Muscle of leg (tissue), 11 donors: ENCODE results near the gene HOXD11. TPM values are rescaled to one million over a fixed set of nuclear protein-coding genes. Genes with fewer than 3 reads are reported as not detected.
A peak's percentile ranks its signal among the peaks of the same experiment; 100 is the strongest.

ENCODE experiments used
- DNase-seq: peaks from one replicate; pipeline ENCODE4 v3.0.0; 2013
- H3K27ac ChIP-seq: one replicate; pipeline ENCODE4 v1.5.1; 2013; ENCODE audit warnings: mild to moderate bottlenecking, low read length, control low read depth
- H3K27me3 ChIP-seq: one replicate; pipeline ENCODE4 v1.6.1; 2013; ENCODE audit warnings: low read length; ENCODE audit not compliant: control insufficient read depth, insufficient read depth
- H3K36me3 ChIP-seq: one replicate; pipeline ENCODE4 v1.6.1; 2013; ENCODE audit warnings: low read length; ENCODE audit not compliant: control insufficient read depth, insufficient read depth
- H3K4me1 ChIP-seq: one replicate; pipeline ENCODE4 v1.6.1; 2013; ENCODE audit warnings: low read length; ENCODE audit not compliant: control insufficient read depth, insufficient read depth
- H3K4me3 ChIP-seq: one replicate; pipeline ENCODE4 v1.5.1; 2013; ENCODE audit warnings: low read length, control low read depth
- H3K9me3 ChIP-seq: replicated peaks from 2 replicates; pipeline ENCODE4 v1.6.1; 2013; ENCODE audit warnings: low read depth, low read length; ENCODE audit not compliant: control insufficient read depth
- WGBS: methylation state at CpG from one replicate; pipeline ENCODE4 v1.1.5; 2013; ENCODE audit warnings: missing lambda C conversion rate; ENCODE audit not compliant: insufficient coverage; 5-methylcytosine and 5-hydroxymethylcytosine counted together
- polyA plus RNA-seq, 8 donors: library from polyadenylated mRNA; unstranded; fragments of 120-200 nt; gene quantifications; one replicate each; pipeline versions ENCODE4 v1.2.1 to v1.2.3, GENCODE V29; 2013; ENCODE audit warnings: inconsistent platforms in 1 of 8, low replicate concordance in 1 of 8; ENCODE audit not compliant: insufficient read length in 8 of 8, insufficient read depth in 1 of 8
- total RNA-seq: library from RNA; stranded (reverse); fragments of 120-200 nt; gene quantifications from one replicate; pipeline ENCODE4 v1.2.4, GENCODE V29; 2013

HOXD11 gene
- total and polyA plus RNA-seq, 9 donors = 0.04 to 2.2 (median 2.1) TPM; not detected in 6

- no peak overlapping the region for H3K27ac ChIP-seq
- 2% methylated on average over 6 of the region's 17 CpGs for WGBS
- H3K27me3 ChIP-seq = peaks cover 85% of the 10 kb centered on the region
- DNase-seq = no peak
- peaks cover 43% of the 10 kb centered on the region for H3K4me1 ChIP-seq
- no peaks in the 10 kb centered on the region for H3K9me3 ChIP-seq
- no peaks in the 10 kb centered on the region for H3K36me3 ChIP-seq
- no peak overlapping the region for H3K4me3 ChIP-seq
Measured at GRCh38 chr2:176081376-176081836, 25.7 kb upstream of the HOXD11 start.

GRCh38 chr2:176081837-176082524, 25.1 kb upstream of the HOXD11 start:
- no peak for DNase-seq
- no peak overlapping the region for H3K27ac ChIP-seq
- no peaks in the 10 kb centered on the region for H3K9me3 ChIP-seq
- H3K27me3 ChIP-seq = peaks cover 83% of the 10 kb centered on the region
- H3K36me3 ChIP-seq = no peaks in the 10 kb centered on the region
- 5% methylated on average over 53 of the region's 62 CpGs for WGBS
- H3K4me3 ChIP-seq = no peak overlapping the region
- peaks cover 43% of the 10 kb centered on the region for H3K4me1 ChIP-seq

- Histone ChIP-seq H3K27me3 (peaks cover 88% of the 10 kb centered on the region), H3K27ac (no peak overlapping the region)
Measured at GRCh38 chr2:176082525-176082823, 24.6 kb upstream of the HOXD11 start.

GRCh38 chr2:176082824-176083751, 24.0 kb upstream of the HOXD11 start:
- Histone ChIP-seq H3K27me3 (peaks cover 94% of the 10 kb centered on the region), H3K27ac (no peak overlapping the region), H3K36me3 (no peaks in the 10 kb centered on the region), H3K9me3 (no peaks in the 10 kb centered on the region), H3K4me1 (peaks cover 46% of the 10 kb centered on the region), H3K4me3 (peak overlapping the region; percentile 6)
- no peak for DNase-seq
- 3% methylated on average over 61 of the region's 66 CpGs for WGBS

More at GRCh38 chr2:176082525-176082823, 24.6 kb upstream of the HOXD11 start:
- Histone ChIP-seq H3K4me3 (no peak overlapping the region), H3K9me3 (no peaks in the 10 kb centered on the region), H3K36me3 (no peaks in the 10 kb centered on the region), H3K4me1 (peaks cover 43% of the 10 kb centered on the region)
- no peak for DNase-seq
- 16% methylated on average over 6 of the region's 10 CpGs for WGBS

GRCh38 chr2:176083796-176084261, 23.3 kb upstream of the HOXD11 start, which contains the start of gene EVX2:
Gene EVX2 (minus strand): TSS chr2:176083962. CDS start chr2:176083776, 186 bp downstream.
- Histone ChIP-seq H3K27ac (peak within 1 kb of the TSS; percentile 37), H3K36me3 (no peaks in the 10 kb centered on the region), H3K27me3 (peaks cover 94% of the 10 kb centered on the region), H3K4me1 (peaks cover 49% of the 10 kb centered on the region), H3K4me3 (peak within 1 kb of the TSS; percentile 6), H3K9me3 (no peaks in the 10 kb centered on the region)
- 2% methylated on average over 10 of the region's 27 CpGs for WGBS
- DNase-seq = no peak

GRCh38 chr2:176084611-176085119, 22.4 kb upstream of the HOXD11 start:
- Histone ChIP-seq H3K4me1 (peaks cover 44% of the 10 kb centered on the region), H3K9me3 (no peaks in the 10 kb centered on the region), H3K27ac (peak overlapping the region; percentile 37), H3K36me3 (no peaks in the 10 kb centered on the region), H3K4me3 (no peak overlapping the region), H3K27me3 (peaks cover 94% of the 10 kb centered on the region)
- 2% methylated on average over 20 of the region's 26 CpGs for WGBS
- DNase-seq = peak; percentile 32

- WGBS = under 1% methylated on average over 24 of the region's 40 CpGs
- peaks cover 43% of the 10 kb centered on the region for H3K4me1 ChIP-seq
- peaks cover 96% of the 10 kb centered on the region for H3K27me3 ChIP-seq
- peak overlapping the region; percentile 37 for H3K27ac ChIP-seq
- no peak for DNase-seq
- H3K36me3 ChIP-seq = no peaks in the 10 kb centered on the region
- H3K9me3 ChIP-seq = no peaks in the 10 kb centered on the region
- H3K4me3 ChIP-seq = no peak overlapping the region
Measured at GRCh38 chr2:176085120-176085788, 21.8 kb upstream of the HOXD11 start.

GRCh38 chr2:176085861-176086771, 21.0 kb upstream of the HOXD11 start:
- DNase-seq = peak; percentile 69
- Histone ChIP-seq H3K4me1 (peaks cover 39% of the 10 kb centered on the region), H3K36me3 (no peaks in the 10 kb centered on the region), H3K27ac (no peak overlapping the region), H3K9me3 (no peaks in the 10 kb centered on the region), H3K27me3 (peaks cover 96% of the 10 kb centered on the region), H3K4me3 (peak overlapping the region; percentile 6)
- 2% methylated on average over 37 of the region's 46 CpGs for WGBS
